Activated CD8-positive, alpha-beta memory T cell treated with anti-CD3 and anti-CD28 coated beads, Interleukin-2, amount 50 U/mL, for 1 hour (primary cell): ENCODE data around the gene ACO2.
"Not testable (repeated sequence)": the region's sequence is repeated elsewhere in the genome, so short reads cannot be mapped to it uniquely, and the experiment has no call there.

Experiments
- DNase-seq: peaks from one replicate; pipeline ENCODE4 v3.0.0-alpha.2; 2020; ENCODE audit errors: extremely low read depth

The ACO2 gene

DNA sequence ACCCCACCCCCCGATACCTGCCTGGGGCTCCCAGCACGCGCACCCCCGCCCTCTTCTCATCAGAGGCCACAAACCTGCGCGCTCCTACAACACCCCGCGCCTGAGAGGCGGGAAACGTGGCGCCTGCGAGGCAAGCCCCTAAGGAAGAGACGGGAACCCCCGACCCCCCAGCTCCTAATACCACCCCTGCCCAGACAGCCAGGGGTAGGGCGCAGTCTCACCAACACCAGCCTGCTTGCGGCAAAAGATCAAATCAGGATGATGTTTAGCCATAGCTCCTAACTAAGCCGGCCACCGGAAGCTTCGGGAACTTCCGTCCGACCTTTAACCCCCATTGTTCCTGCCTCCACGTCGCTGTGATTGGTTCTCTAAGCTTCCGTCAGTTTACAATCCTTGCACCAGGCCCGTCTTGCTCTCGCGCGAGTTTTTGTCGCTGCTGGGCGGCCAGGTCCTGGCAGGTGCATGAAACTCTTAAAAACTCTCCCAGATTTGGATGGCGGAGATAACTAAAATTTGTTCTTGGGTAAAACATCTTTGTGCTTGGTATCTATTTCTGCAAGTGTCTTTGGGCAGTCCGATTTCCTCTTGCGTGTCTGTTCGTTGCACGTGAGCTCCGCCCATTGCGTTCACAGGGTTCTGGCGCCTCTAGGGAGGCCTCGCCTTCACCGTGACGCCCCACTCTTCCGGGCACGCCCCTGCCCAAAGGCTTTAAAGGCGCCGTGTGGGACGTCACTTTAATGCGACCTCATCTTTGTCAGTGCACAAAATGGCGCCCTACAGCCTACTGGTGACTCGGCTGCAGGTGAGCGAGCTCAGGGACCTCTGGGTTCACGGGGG, at the start of gene ACO2, which contains the start of gene PHF5A:
TSS of gene ACO2 (plus strand) at position 737 of the 837 bp plus-strand sequence. CDS start at position 767, 30 bp downstream.
TSS of gene PHF5A (minus strand) at position 312 of the 837 bp plus-strand sequence. CDS start at position 273, 39 bp downstream.
- DNase-seq: peak; percentile 95

DNA sequence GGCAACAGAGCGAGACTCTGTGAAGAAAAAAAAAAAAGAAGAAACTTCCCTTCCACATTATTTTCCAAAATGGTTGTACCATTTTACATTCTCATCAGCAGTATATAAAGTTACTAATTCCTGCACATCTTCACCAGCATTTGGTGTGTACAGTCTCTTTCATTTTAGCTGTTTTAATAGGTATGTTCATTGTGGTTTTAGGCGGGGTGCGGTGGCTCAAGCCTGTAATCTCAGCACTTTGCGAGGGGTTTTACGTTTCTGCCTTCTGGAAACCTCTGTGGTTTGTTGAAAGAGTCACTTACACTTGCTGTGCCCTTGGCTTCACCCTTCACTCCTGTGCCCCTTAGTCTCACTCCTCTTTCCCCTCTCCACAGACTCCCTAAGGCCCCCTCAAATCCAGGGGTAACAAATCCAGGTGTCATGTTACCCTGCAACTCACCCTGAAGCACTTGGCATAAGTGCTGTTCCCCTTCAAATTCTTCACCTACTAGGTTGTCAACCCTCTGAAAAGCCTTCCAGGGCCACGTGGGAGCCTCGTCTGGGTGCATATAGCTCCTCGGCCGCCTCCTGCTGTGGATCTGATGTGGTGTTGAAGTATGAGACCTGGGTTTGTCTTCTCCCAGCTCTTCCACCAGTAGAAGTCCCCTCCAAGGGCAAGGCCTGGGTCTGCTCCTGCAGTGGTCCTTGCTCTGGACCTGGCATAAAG, 43.1 kb upstream of the ACO2 start:
- no peak for DNase-seq

DNA sequence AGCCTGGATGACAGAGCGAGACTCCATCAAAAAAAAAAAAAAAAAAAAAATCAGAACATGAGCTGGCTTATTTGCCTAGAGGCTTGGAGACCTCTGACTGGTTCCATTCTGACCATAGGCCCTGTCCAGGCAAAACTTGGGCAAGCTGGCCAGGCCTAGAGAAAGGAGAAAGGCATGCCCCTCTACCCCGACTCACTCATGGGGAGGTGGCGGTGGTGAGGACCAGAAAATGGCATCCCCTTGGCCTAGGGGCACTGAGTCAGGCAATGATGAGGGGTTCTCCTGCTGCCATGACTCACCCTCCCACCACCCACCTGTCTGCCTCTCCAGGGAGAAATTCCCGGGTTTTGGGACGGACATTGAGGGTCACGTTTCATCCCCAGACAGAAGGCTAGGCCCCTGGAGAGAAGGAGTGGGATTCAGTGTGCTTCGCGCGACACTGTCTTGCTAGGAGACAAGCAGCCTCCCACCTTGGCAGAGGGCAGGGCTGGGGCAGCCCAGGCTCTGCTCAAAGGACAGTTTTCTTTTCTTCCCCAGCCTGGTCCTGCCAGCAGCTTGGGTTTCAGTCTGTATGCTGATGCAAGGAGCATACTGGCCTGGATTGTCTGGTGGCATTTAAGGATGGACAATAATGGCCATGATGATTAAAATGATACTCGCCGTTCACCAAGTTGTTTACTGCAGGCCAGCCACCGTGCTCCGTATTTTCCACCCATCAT, 39.5 kb upstream of the ACO2 start:
- no peak for DNase-seq

DNA sequence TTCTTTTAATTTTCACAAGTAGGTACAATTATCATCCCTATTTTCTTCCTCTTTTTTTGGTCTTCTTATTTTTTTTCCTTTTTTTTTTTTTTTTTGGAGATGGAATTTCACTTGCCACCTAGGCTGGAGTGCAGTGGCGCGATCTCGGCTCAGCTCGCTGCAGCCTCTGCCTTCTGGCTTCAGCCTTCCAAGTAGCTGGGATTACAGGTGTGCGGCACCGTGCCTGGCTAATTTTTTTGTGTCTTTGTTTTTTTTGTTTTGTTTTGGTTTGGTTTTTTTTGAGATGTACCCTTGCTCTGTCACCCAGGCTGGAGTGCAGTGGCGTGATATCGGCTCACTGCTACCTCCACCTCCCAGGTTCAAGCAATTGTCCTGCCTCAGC, 39.0 kb upstream of the ACO2 start:
- DNase-seq: no peak

DNA sequence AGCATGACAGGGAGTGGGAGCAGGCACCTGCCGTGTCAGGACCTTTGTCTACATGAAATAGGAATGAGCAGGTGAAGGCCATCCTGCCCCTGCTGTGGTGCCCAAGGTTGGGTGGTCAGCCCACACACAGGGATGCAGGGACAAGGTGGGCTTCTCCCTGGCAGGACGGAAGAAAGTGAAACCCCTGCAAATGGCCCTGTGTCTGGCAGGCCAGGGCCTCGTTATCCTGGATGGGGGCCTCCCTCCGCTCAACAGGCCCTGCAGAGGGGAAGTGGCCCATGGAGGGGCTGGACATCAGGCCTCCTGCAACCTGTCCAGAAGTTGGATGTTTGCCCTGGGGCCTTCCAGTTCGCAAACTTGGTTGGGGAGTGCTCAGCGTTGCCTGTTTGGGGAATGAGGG, 37.3 kb upstream of the ACO2 start:
- DNase-seq: no peak

DNA sequence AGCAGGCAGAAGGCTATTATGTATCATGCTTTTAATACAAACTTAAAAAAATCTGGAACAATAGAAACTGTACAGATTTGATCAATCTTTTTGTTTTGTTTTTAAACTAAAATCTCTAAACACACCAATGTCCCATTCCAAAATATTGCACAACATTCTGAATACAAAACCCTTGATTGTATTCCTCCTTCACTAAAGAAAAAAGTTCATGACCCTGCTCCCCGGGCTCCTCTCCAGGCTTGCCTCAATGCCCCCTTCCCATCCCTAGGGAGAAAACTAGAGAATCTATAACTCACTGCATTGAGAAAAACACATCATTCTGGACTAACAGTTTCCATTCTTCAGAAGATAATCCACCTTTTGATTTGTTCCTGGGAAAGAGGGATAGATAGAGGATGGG, 35.4 kb upstream of the ACO2 start:
- DNase-seq: not testable (repeated sequence)

DNA sequence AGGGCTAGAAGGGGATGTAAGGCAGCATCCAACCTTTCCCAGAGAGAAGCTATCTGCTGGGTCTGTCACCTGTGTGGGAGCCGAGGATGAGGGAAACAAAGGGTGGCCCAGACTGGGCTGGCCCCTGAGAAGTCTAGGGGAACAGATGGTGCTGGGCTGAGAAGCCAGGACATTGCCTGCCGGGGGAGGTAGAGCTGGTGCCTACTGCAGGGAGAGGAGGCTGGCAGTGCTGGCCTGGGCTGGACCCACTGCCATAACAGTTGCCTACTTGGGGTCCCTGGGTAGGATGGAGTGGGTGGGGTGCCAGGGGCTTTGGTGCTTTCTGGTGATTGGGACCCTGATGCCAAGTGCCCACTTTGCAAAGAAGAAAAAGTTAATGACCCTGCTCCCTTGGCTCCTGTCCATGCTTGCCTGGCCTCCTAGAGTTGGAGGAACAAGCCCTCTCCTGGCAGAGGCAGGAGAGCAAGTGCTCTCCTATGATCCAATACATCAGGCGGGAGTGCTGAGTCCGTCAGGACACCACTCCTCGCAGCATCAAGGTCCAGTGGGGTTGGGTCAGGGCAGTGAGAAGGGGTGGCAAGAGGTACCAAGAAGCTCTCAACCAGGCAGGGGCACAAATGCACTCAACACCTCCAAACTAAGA, 34.4 kb upstream of the ACO2 start:
- not testable (repeated sequence) for DNase-seq

DNA sequence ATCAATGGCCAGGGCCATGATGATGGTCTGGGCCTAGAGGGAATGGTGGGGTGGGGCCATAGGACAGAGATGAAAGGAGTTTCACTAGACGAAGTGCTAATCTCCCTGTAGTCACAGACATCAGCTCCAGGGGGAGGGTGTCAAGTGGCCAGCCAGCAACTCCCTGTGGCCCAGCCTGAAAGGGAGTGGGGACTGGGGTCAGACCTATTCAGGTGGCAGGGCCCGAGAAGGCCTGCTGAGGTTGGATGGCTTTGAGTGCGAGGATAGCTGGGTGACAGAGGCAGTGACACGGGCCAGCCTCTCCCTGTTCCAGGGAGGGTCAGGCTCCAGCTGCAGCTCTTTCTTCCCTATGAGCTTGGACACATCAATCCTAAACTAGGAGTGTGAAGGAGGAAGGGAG, 33.4 kb upstream of the ACO2 start:
- DNase-seq: no peak

DNA sequence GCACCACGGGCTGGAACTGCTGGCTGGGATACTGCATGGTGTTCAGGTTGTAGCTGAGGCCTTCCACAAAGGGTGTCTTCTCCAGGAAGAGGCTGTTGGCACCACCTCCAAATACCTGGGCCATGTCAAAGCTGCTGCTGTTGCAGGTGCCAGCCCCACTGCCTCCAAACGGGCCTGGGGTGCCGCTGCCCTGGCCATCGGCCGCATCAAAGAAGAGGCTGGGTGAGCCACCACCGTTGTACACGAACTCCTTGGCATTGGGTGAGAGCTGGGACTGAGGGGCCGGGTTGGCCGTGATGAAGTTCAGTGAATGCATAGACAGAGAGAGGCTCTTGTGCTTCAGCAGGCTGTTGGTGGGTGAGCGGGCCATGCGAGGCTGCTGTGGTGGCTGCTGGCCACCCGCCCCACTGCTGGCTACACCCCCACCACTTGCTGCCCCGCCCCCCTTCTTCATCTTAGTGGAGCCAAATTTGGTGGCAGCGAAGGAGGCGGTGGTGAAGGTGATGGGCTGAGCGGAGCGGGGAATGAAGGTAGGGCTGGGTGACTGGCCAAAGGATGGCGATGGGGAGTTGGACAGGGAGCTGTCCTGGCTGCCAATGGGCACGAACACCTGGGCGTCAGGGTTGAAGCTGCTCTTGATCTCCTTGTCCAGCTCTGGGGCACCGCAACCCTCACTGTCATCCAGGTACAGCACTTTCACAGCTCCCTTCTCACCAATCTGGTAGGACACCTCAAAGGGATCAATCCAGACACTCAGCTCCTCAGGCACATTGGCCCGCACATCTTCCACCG, 32.4 kb upstream of the ACO2 start:
- no peak for DNase-seq

DNA sequence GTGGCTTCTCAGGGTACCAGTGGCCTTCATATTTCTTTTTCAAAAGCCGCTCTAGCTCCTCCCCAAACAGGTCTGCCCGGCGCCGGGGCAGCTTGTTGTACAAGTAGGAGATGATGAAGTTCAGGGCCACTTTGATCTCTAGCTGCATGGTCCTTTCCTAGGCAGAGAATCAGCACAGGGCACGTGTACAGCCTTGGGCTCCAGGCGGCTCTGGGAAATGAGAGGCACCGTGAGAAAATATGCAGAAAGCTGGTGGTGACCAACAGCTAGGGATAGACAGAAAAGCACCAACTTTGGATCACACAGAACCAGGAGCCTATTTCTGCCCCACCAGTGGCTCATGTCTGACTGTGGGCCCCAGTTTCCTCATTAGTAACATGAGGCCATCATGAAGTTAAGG, 31.7 kb upstream of the ACO2 start:
- DNase-seq: no peak

DNA sequence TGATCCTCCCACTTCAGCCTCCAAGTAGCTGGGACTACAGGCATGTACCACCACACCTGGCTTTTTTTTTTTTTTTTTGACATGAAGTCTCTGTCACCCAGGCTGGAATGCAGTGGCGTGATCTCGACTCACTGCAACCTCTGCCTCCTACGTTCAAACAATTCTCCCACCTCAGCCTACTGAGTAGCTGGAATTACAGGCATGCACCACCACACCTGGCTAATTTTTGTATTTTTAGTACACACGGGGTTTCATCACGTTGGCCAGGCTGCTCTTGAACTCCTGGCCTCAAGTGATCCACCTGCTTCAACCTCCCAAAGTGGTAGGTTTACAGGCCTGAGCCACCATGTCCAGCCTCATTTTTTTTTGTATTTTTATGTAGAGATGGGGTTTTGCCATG, 28.4 kb upstream of the ACO2 start:
- not testable (repeated sequence) for DNase-seq

DNA sequence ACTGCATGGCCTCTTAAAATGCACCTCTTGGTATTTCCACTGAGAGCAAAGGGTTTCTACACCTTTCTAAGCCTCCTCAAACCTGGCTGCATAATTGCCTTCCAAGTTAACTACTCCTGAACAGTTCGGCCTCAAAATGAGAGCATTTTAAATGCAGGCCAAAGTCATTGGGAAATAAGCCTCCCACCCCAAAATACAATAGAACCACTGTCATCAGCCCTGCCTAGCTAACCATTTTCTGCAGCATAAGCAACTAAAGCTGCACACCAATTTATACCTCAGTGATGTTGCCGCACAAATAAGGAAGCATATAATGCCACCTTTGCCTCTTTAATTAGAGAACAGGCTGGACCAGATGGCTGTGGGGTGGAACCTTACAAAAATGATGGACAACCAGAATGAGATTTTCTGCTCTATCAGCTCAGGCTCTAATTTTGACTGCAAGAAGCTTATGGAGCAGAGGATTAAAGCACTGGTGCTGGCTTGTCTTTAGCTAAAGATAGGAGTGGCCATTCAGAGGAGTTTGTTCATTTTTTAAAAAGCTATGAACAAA, 26.6 kb upstream of the ACO2 start:
- DNase-seq: no peak

DNA sequence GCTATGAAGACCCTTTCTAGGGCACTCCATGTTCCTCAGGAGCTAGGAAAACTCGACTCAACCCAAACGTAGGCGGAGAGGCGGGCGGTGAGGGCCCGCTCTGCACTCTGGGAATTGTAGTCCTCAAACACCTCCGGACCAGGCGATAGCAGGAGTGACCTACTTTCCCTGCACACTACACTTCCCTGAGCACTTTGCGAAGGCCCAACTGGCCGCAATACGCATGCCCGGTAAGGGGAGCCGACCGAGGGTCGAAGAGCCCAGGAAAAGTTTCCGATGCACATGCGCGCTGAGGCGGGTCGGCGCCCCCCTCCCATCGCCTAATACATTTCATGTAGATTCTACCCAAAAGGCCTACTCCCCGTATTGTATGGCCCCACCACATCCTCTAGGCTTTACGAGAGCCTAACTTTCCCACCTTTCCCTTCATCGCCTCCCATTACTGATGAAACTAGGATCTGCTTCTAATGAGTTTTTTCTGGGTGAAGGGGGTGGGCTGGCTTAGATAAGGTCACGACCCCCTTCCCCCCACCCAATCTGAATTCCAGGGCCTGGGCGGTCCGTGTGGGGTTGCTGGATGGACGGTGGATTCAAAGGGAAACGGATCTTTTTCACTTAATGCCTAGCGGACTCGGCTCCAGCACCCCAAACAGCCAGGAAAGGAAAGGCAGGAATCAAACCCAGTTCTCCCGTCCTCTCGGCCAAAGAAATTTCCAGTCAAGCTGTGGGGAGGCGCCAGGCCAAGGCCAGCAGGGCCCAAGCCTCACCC, 24.4 kb upstream of the ACO2 start:
- DNase-seq: peak; percentile 38

DNA sequence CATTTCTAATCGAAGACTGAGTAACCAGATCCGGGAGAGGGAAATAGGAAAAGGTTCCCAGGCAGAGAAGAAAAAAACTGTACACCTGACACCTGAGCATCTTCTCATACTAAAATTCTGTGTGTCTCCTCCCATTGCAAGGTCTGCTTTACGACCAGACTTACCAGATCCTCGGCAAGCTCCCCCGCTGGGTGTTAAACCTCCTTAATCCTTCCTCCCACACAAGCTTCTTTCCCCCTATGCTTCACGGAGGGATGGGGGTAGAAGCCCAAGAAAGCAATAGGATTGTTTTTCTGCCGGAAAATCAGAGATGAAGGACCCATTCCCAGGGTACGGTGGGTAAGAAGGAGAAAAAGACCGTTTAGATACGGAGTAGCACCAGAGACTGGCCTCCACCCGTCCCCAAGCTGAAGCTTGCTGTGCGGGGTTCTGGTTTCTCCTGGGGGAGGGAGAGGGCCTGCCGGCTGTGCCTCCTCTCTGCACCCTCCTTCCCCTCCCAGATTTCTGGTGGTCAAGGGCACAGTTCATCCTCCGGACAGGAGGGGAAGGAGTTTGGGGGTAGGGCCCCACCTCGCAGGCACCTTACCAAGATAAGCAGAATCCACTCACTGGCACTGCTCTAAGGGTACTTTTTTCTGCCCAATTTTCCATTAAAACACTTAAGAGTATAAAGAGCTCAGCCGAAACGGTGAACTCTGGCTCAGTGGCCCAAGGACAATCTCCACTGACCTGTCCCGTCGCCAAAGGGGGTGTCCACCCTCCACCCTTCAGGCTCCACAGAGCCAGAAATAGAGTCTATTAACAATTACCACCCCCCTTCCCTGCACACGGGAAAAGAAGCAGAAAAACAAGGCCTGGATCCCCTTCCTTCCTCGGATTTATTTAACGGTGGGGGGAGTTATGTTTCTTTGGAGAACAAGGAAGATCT, 23.5 kb upstream of the ACO2 start:
- no peak for DNase-seq

DNA sequence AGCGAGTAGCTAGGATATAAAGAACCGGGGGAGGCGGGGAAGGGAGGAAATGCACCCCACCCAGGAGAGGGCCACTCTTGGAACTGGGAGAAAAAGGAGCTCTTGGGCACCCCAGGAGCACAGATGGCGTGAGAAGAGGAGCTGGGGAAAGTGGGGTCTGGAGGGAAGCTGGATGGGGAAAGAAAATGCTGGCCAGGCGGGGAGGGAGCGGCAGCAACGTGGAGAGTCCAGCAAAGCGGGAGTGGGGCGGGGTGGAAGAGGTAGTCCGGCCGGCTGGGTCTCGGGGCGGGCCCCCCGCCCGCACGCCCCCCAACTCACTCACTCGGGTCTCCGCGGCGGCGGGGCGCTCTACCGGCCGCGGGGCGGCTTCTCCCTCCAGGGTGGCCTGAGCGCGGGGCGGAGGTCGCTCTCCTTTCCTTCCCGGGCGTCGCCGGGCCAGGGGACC, 22.8 kb upstream of the ACO2 start:
- DNase-seq: no peak

DNA sequence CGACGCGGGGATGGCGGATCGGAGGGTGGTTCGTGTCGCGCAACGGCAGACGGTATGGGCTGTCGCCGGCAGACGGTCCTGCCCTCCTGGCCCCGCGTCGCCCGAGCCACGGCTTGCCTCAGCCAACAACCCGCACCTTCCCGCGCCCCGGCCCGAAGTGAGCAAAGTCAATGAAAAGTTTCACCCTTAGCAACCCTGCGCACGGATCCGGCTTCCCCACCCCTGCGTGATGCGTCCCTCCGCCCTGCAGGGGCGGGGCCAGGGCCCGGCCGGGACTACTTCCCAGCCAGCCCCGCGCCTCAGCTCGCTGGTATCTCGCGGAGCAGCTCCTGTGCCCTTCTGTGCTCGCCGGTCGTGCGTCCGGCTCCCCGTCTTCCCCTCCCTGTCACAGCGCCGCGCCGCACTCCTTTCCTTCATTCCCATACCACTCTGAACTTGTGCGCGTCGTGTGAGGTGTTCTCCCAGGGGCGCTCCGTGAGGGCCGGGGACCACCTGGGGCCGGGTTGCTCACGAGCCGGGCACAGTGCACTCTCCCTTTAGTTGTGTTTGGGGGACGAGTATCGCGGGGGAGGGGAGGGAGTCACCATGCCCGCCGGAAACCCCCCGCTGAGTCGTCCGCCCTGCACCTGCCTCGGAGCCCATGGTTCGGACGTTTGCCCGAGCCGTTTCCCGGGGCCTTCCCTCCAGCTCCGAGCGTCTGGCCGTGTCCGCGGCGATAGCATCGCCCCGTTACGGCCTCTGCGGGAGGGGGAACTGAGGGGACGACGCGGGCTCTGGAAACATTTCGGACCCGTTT, 22.1 kb upstream of the ACO2 start, which contains the start of gene TOB2:
TSS of gene TOB2 (minus strand) at position 163 of the 796 bp plus-strand sequence. CDS start 9,456 bp downstream, outside the sequence.
- peak; percentile 85 for DNase-seq

DNA sequence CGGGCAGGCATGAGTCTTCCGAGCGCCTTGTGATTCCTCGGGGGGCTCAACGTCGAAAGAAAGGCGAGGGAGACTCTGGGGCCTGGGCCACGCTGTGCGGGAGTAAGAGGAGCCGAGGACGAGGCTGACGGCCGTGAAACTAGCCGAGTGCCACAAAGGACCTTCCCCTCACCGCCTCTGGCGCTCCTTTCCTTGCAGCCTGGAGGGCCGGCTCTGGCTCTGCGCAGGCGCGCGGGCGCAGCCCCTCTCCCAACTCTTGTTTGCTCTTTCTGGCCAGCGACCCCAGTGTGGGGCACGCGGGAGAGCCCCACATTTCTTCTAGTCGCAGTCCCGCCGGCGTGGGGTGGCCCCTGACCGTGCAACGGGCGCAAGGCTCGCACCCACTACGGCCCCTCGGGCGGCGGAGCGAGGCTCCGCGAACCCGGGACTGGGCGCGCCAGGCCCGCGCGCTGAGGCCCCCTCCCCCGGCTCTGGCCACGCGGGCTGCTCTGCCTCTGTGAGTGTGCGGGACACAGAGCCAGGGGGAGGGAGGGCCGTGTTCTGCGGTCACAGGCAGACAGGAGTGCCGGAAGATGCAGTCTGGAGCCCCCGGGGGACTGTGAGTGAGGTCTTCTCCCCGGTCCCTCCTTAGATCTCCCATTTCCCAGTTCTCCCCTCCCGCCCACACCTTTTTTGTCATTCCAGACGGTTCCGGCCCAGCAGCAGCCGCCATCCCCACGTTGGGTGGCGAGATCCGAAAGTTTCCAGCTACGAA, 21.3 kb upstream of the ACO2 start:
- peak; percentile 8 for DNase-seq
